HepG2 (cell line): ENCODE data around the gene B3GNT7. TPM values are rescaled to one million over a fixed set of nuclear protein-coding genes. Genes with fewer than 3 reads are reported as not detected.

Source experiments
- ARNTL ChIP-seq: sonication (generic); formaldehyde crosslinking; IDR thresholded peaks from 2 replicates; pipeline ENCODE4 v1.4.0; 2020; ENCODE audit warnings: mild to moderate bottlenecking, missing genetic modification reagents
- ATRX ChIP-seq: sonication (generic); formaldehyde crosslinking; IDR thresholded peaks from 2 replicates; pipeline ENCODE4 v1.4.0; 2020; ENCODE audit warnings: missing genetic modification reagents, borderline replicate concordance
- FOXP1 ChIP-seq, 2 experiments: fragments of 450-650 bp in 1 of 2; IDR thresholded peaks; 2 replicates each; pipeline ENCODE4 v1.6.1; 2017 to 2018; ENCODE audit warnings: antibody characterized with exemption in 1 of 2
- KDM1A ChIP-seq: IDR thresholded peaks from 2 replicates; pipeline ENCODE4 v1.6.1; 2016; ENCODE audit warnings: missing compliant biosample characterization
- NCOA2 ChIP-seq: sonication (generic); formaldehyde crosslinking; IDR thresholded peaks from 2 replicates; pipeline ENCODE4 v1.8.0; 2022; ENCODE audit warnings: inconsistent platforms
- RAD51 ChIP-seq: fragments of 450-650 bp; IDR thresholded peaks from 2 replicates; pipeline ENCODE4 v1.6.1; 2016; ENCODE audit warnings: borderline replicate concordance
- RARA ChIP-seq: IDR thresholded peaks from 2 replicates; pipeline ENCODE4 v1.6.1; 2016; ENCODE audit warnings: missing genetic modification reagents, missing compliant biosample characterization
- REL ChIP-seq: sonication (generic); formaldehyde crosslinking; conservative IDR thresholded peaks from 2 replicates; pipeline ENCODE4 v1.8.0; 2022; ENCODE audit warnings: mild to moderate bottlenecking, missing genetic modification reagents, moderate library complexity
- U2AF1 ChIP-seq: fragments of 200-400 bp; formaldehyde crosslinking; optimal IDR thresholded peaks from 2 replicates; pipeline ENCODE3; 2017; ENCODE audit warnings: mild to moderate bottlenecking, low read depth, low read length
- ZBTB42 ChIP-seq: sonication (generic); formaldehyde crosslinking; IDR thresholded peaks from 2 replicates; pipeline ENCODE4 v1.5.0; 2020; ENCODE audit warnings: mild to moderate bottlenecking, missing genetic modification reagents
- ZNF121 ChIP-seq: sonication (generic); formaldehyde crosslinking; IDR thresholded peaks from 2 replicates; pipeline ENCODE4 v1.5.0; 2020; ENCODE audit warnings: mild to moderate bottlenecking, missing genetic modification reagents
- ZNF326 ChIP-seq: sonication (generic); formaldehyde crosslinking; IDR thresholded peaks from 2 replicates; pipeline ENCODE4 v1.4.0; 2020; ENCODE audit warnings: missing genetic modification reagents, borderline replicate concordance
- ZNF350 ChIP-seq: sonication (generic); formaldehyde crosslinking; IDR thresholded peaks from 2 replicates; pipeline ENCODE4 v1.4.0; 2020; ENCODE audit warnings: mild to moderate bottlenecking, low read depth, missing genetic modification reagents, borderline replicate concordance
- ZNF605 ChIP-seq: sonication (generic); formaldehyde crosslinking; IDR thresholded peaks from 2 replicates; pipeline ENCODE4 v1.8.0; 2022; ENCODE audit warnings: mild to moderate bottlenecking, missing genetic modification reagents
- ZNF644 ChIP-seq: IDR thresholded peaks from 2 replicates; pipeline ENCODE4 v1.6.1; 2016; ENCODE audit warnings: low read depth
- ZNF792 ChIP-seq: IDR thresholded peaks from 2 replicates; pipeline ENCODE4 v1.6.1; 2016
- polyA plus RNA-seq, 8 experiments: library from polyadenylated mRNA; depleted of rRNA in 3 of 8; stranded (reverse) in 7 of 8; unstranded in 1 of 8; fragments of >200 nt; fragmentation: Illumina TruSeq in 4 of 8; extraction: Trizol in 4 of 8; gene quantifications; 2 replicates each; pipeline versions ENCODE4 v1.2.1 to v1.2.3, GENCODE V29; 2011 to 2016; ENCODE audit warnings: low read depth in 4 of 8, missing spikeins in 1 of 8, mixed read lengths in 1 of 8; ENCODE audit not compliant: insufficient read depth in 1 of 8
- total RNA-seq, 5 experiments: library from RNA; depleted of rRNA; stranded (reverse); fragments of >200 nt; fragmentation: Illumina TruSeq; extraction: Trizol; gene quantifications; 2 replicates each; pipeline ENCODE4 v1.2.3, GENCODE V29; 2016; ENCODE audit warnings: low read depth in 1 of 5
- TF ChIP-seq, protein P1 (sequence below): sonication (generic); formaldehyde crosslinking; IDR thresholded peaks from one replicate; pipeline ENCODE4 v1.5.1; 2020; ENCODE audit warnings: mild to moderate bottlenecking, missing genetic modification reagents; ENCODE audit errors: not compliant biosample characterization
- TF ChIP-seq, protein P2 (sequence below): sonication (generic); formaldehyde crosslinking; IDR thresholded peaks from 2 replicates; pipeline ENCODE4 v1.5.0; 2020; ENCODE audit warnings: missing genetic modification reagents
- TF ChIP-seq, protein P3 (sequence below): sonication (generic); formaldehyde crosslinking; IDR thresholded peaks from 2 replicates; pipeline ENCODE4 v1.8.0; 2022; ENCODE audit warnings: missing genetic modification reagents, mild to moderate bottlenecking, borderline replicate concordance

B3GNT7 gene
- total and polyA plus RNA-seq, 2 of the 13 experiments (the other 11 are each of a cell fraction or from before 2014, with no cell fraction given) = 0.04 to 0.24 TPM

DNA sequence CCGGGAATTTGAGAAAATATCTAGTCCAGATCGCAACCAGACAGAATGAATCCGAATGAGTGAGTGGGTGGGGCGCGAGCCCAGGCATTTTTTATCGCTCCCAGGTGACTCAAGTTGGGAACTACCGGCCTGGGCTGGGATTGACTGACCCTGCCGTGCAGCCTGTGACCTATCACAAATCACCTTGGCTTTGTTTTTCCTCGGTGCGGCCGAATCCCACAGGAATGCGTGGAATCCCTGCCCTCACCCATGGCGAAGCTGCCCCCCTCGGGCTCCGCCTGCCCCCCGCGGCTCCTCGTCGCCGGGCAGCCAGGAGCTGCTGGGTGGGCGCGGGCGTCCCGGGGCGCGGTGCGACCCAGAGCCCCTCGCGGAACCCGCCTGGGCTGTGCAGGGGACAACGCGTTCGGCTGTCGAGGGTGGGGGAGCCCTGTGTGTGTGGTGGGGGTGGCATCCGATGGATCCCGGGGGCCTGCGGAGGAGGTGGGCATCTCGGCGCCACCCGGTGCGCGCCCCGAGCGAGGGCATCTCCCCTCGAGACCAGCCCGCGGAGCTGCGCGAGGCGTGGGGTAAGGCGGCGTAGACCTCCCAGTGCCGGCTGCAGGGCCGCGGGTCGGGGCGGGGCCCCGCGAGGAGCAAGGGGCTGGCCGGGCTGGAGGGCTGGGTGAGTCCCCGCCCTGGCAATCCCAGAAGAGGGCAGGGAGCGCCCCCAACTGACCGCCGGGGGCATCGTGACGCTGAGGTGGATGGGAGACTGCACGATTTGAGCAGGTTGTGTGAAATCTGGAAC is 16.5 kb downstream of the B3GNT7 start (continued):
- TF ChIP-seq ARNTL (CRISPR knock-in tag) (no peak), ZNF326 (CRISPR knock-in tag) (no peak), ZNF350 (CRISPR knock-in tag) (peak; percentile 81), NCOA2 (no peak), REL (no peak), KDM1A (CRISPR knock-in tag) (no peak), ATRX (CRISPR knock-in tag) (no peak), RAD51 (no peak), ZNF605 (no peak), ZNF644 (CRISPR knock-in tag) (no peak), ZBTB42 (peak; percentile 89; the same call in 1 of the 2 replicates), RARA (CRISPR knock-in tag) (no peak), ZNF792 (CRISPR knock-in tag) (no peak), U2AF1 (peak; percentile 30), ZNF121 (CRISPR knock-in tag) (peak; percentile 7; the same call in 1 of the 2 replicates), FOXP1 (IDR thresholded peaks at IDR 0.05) (no peak), FOXP1 (CRISPR knock-in tag; IDR thresholded peaks at IDR 0.05) (no peak)
- TF ChIP-seq, protein P1, sequence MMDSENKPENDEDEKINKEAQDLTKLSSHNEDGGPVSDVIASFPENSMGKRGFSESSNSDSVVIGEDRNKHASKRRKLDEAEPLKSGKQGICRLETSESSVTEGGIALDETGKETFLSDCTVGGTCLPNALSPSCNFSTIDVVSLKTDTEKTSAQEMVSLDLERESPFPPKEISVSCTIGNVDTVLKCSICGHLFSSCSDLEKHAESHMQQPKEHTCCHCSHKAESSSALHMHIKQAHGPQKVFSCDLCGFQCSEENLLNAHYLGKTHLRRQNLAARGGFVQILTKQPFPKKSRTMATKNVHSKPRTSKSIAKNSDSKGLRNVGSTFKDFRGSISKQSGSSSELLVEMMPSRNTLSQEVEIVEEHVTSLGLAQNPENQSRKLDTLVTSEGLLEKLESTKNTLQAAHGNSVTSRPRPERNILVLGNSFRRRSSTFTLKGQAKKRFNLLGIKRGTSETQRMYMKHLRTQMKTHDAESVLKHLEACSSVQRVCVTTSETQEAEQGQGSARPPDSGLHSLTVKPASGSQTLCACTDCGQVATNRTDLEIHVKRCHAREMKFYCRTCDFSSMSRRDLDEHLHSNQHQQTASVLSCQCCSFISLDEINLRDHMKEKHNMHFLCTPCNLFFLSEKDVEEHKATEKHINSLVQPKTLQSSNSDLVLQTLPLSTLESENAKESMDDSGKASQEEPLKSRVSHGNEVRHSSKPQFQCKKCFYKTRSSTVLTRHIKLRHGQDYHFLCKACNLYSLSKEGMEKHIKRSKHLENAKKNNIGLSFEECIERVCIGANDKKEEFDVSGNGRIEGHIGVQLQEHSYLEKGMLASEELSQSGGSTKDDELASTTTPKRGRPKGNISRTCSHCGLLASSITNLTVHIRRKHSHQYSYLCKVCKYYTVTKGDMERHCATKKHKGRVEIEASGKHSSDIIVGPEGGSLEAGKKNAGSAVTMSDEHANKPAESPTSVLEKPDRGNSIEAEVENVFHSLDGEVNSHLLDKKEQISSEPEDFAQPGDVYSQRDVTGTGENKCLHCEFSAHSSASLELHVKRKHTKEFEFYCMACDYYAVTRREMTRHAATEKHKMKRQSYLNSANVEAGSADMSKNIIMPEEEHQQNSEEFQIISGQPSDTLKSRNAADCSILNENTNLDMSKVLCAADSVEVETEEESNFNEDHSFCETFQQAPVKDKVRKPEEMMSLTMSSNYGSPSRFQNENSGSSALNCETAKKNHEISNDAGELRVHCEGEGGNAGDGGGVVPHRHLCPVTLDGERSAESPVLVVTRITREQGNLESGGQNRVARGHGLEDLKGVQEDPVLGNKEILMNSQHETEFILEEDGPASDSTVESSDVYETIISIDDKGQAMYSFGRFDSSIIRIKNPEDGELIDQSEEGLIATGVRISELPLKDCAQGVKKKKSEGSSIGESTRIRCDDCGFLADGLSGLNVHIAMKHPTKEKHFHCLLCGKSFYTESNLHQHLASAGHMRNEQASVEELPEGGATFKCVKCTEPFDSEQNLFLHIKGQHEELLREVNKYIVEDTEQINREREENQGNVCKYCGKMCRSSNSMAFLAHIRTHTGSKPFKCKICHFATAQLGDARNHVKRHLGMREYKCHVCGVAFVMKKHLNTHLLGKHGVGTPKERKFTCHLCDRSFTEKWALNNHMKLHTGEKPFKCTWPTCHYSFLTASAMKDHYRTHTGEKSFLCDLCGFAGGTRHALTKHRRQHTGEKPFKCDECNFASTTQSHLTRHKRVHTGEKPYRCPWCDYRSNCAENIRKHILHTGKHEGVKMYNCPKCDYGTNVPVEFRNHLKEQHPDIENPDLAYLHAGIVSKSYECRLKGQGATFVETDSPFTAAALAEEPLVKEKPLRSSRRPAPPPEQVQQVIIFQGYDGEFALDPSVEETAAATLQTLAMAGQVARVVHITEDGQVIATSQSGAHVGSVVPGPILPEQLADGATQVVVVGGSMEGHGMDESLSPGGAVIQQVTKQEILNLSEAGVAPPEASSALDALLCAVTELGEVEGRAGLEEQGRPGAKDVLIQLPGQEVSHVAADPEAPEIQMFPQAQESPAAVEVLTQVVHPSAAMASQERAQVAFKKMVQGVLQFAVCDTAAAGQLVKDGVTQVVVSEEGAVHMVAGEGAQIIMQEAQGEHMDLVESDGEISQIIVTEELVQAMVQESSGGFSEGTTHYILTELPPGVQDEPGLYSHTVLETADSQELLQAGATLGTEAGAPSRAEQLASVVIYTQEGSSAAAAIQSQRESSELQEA (CRISPR knock-in tag) = peak; percentile 55
- TF ChIP-seq, protein P2, sequence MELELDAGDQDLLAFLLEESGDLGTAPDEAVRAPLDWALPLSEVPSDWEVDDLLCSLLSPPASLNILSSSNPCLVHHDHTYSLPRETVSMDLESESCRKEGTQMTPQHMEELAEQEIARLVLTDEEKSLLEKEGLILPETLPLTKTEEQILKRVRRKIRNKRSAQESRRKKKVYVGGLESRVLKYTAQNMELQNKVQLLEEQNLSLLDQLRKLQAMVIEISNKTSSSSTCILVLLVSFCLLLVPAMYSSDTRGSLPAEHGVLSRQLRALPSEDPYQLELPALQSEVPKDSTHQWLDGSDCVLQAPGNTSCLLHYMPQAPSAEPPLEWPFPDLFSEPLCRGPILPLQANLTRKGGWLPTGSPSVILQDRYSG (CRISPR knock-in tag) = no peak; the same call in 1 of the 2 replicates
- TF ChIP-seq, protein P3, sequence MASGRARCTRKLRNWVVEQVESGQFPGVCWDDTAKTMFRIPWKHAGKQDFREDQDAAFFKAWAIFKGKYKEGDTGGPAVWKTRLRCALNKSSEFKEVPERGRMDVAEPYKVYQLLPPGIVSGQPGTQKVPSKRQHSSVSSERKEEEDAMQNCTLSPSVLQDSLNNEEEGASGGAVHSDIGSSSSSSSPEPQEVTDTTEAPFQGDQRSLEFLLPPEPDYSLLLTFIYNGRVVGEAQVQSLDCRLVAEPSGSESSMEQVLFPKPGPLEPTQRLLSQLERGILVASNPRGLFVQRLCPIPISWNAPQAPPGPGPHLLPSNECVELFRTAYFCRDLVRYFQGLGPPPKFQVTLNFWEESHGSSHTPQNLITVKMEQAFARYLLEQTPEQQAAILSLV (CRISPR knock-in tag) = peak; percentile 60; the same call in 1 of the 2 replicates
